Thyroid gland (tissue), 4 donors: ENCODE measurements around the gene PTPRN2. TPM values are rescaled to one million over a fixed set of nuclear protein-coding genes. Genes with fewer than 3 reads are reported as not detected.

ENCODE experiments used
- DNase-seq, 2 donors: peaks; one replicate each; pipeline ENCODE4 v3.0.0-alpha.2; 2019
- H3K27ac ChIP-seq, 3 donors: fragments of 200-600 bp; sonication (generic); 1 replicate in 2 of 3; 2 replicates in 1 of 3; pipeline ENCODE4 v1.5.1; 2016 to 2019; ENCODE audit warnings: mild to moderate bottlenecking in 1 of 3, moderate library complexity in 1 of 3
- H3K27me3 ChIP-seq: fragments of 200-600 bp; sonication (generic); one replicate; pipeline ENCODE4 v1.5.1; 2019
- H3K36me3 ChIP-seq, 2 donors: fragments of 200-600 bp; sonication (generic); one replicate each; pipeline ENCODE4 v1.5.1; 2016 to 2019
- H3K4me1 ChIP-seq, 2 donors: fragments of 200-600 bp; sonication (generic); one replicate each; pipeline ENCODE4 v1.5.1; 2017 to 2019
- H3K4me3 ChIP-seq, 3 donors: fragments of 200-600 bp; sonication (generic); replicated peaks in 1 of 3; 1 replicate in 2 of 3; 2 replicates in 1 of 3; pipeline ENCODE4 v1.5.1; 2016; ENCODE audit warnings: mild to moderate bottlenecking in 1 of 3
- H3K9me3 ChIP-seq: fragments of 200-600 bp; sonication (generic); one replicate; pipeline ENCODE4 v1.5.1; 2017
- POLR2A ChIP-seq, 2 donors: fragments of 450-650 bp; IDR thresholded peaks; one replicate each; pipeline ENCODE4 v1.6.1; 2017; ENCODE audit warnings: antibody characterized with exemption in 2 of 2, mild to moderate bottlenecking in 2 of 2, moderate library complexity in 1 of 2
- WGBS, 2 donors: methylation state at CpG; one replicate each; pipeline ENCODE4 v1.1.5; 2017; 5-methylcytosine and 5-hydroxymethylcytosine counted together
- intact Hi-C: fragments of 100-400 bp; cut with DNase I; formaldehyde crosslinking; loops from one replicate; pipeline ENCODE4 v1.15.1; 2023
- total RNA-seq, 4 donors: library from RNA; depleted of rRNA; stranded (reverse); fragments of >200 nt; gene quantifications; one replicate each; pipeline ENCODE4 v1.2.3, GENCODE V29; 2016
- TF ChIP-seq, protein P1 (sequence below), 6 experiments: fragments of 200-600 bp in 3 of 6; fragments of 450-650 bp in 3 of 6; sonication (generic) in 3 of 6; IDR thresholded peaks; one replicate each; pipeline ENCODE4 v1.5.1; 2016 to 2019; ENCODE audit warnings: antibody characterized with exemption in 6 of 6, mild to moderate bottlenecking in 2 of 6, inconsistent platforms in 1 of 6, moderate library complexity in 1 of 6

PTPRN2 gene
- total RNA-seq, 4 donors from 2014 or later = 4.2 to 9.9 (median 7.7) TPM

DNA sequence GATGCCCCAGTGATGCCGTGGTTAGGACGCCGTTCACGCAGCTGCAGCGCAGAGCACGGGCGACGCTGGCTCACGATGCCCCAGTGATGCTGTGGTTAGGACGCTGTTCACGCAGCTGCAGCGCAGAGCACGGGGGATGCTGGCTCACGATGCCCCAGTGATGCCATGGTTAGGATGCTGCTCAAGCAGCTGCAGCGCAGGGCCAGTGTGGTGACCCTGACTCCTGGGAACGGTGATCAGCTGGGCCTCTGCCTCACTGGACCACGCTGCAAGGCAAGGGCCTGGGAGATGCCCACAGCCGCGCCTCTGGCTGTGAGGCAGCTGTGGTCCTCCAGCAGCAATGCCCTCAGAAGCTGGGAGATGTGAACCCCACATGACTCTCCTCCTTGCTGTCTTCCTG is 970.2 kb downstream of the PTPRN2 start:
- Histone ChIP-seq H3K4me3 (no peak overlapping the region), H3K9me3 (no peaks in the 10 kb centered on the region), H3K36me3 (no peaks in the 10 kb centered on the region), H3K27me3 (no peaks in the 10 kb centered on the region), H3K27ac (no peak overlapping the region), H3K4me1 (peaks cover 6 to 19% of the 10 kb centered on the region in 2 donors)
- no peak for TF ChIP-seq POLR2A (IDR thresholded peaks at IDR 0.05)
- TF ChIP-seq, protein P1, sequence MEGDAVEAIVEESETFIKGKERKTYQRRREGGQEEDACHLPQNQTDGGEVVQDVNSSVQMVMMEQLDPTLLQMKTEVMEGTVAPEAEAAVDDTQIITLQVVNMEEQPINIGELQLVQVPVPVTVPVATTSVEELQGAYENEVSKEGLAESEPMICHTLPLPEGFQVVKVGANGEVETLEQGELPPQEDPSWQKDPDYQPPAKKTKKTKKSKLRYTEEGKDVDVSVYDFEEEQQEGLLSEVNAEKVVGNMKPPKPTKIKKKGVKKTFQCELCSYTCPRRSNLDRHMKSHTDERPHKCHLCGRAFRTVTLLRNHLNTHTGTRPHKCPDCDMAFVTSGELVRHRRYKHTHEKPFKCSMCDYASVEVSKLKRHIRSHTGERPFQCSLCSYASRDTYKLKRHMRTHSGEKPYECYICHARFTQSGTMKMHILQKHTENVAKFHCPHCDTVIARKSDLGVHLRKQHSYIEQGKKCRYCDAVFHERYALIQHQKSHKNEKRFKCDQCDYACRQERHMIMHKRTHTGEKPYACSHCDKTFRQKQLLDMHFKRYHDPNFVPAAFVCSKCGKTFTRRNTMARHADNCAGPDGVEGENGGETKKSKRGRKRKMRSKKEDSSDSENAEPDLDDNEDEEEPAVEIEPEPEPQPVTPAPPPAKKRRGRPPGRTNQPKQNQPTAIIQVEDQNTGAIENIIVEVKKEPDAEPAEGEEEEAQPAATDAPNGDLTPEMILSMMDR (IDR thresholded peaks at IDR 0.05) = no peak
- 92 to 94% methylated on average over 9 to 19 of the region's 19 CpGs for WGBS, 2 donors
- intact Hi-C loops = no loop called here
- no peak for DNase-seq

DNA sequence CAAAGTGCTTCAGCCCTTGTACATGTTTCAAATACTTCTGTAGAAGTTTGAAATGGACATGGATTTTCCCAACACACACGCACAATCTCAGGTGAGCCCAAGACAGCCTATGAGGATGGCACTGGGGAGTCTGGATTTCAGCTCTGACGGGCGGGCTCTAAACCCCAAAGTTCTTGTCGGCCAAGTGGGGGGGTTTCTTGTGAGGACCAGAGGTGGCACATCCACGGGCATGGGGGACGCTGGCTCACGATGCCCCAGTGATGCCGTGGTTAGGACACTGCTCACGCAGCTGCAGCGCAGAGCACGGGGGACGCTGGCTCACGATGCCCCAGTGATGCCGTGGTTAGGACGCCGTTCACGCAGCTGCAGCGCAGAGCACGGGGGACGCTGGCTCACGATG is 970.7 kb downstream of the PTPRN2 start:
- no peaks in the 10 kb centered on the region for H3K9me3 ChIP-seq
- H3K36me3 ChIP-seq = no peaks in the 10 kb centered on the region
- no peak for TF ChIP-seq POLR2A (IDR thresholded peaks at IDR 0.05)
- TF ChIP-seq, protein P1 (IDR thresholded peaks at IDR 0.05) = no peak
- DNase-seq = no peak
- H3K27me3 ChIP-seq = no peaks in the 10 kb centered on the region
- WGBS, 2 donors = 89 to 95% methylated on average over 7 to 19 of the region's 21 CpGs
- no peak overlapping the region for H3K4me3 ChIP-seq
- peaks cover 6 to 20% of the 10 kb centered on the region in 2 donors for H3K4me1 ChIP-seq
- no peak overlapping the region for H3K27ac ChIP-seq
- intact Hi-C loops = no loop called here

DNA sequence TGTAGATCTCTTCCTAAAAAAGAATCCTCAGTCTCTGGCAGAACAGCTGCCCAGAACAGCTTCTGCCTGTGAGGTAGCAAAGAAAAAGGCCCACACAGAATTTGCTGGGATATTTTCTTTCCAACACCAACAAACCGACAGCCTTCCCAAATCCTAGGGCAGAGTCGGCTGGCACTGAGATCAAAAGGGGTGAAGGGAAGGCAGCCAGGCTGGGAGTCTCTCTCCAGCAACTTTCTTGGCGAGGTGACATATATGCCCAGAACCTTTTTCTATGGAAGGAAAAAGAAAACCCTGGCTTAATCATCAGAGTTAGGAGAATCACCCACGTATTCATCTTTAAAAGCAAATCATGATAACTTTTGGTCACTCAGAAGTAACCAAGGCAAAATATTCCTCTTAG is 971.2 kb downstream of the PTPRN2 start:
- Histone ChIP-seq H3K4me1 (peaks cover 6 to 20% of the 10 kb centered on the region in 2 donors), H3K27me3 (no peaks in the 10 kb centered on the region), H3K36me3 (no peaks in the 10 kb centered on the region), H3K27ac (no peak overlapping the region), H3K9me3 (no peaks in the 10 kb centered on the region), H3K4me3 (no peak overlapping the region)
- no peak for TF ChIP-seq POLR2A (IDR thresholded peaks at IDR 0.05)
- TF ChIP-seq, protein P1 (IDR thresholded peaks at IDR 0.05) = no peak
- peak in 1 of 2 donors; percentile 15 for DNase-seq
- WGBS, 2 donors = 66 to 70% methylated on average over 4 of the region's 4 CpGs
- intact Hi-C loops = no loop called here

DNA sequence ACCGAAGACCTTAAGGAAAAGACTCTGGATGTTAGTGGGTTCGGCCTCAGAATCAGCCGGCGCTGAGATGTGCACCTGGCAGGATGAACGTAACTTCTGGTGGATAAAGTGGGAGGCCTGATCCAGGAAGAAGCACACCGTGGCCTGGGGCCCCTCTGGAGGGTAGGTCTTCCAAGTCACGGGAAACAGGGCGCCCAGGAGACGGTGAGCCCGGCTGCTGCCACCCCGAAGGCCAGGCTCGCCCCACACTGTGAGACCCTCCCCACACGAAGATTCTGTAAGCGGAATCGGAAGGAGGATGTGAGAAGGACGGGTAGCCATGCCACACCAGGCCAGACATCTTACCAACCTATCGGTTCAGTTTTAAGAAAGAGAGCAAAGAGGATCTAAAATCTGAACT is 971.8 kb downstream of the PTPRN2 start:
- intact Hi-C loops = no loop called here
- Histone ChIP-seq H3K4me1 (peaks cover 6 to 20% of the 10 kb centered on the region in 2 donors), H3K4me3 (no peak overlapping the region), H3K9me3 (no peaks in the 10 kb centered on the region), H3K27ac (no peak overlapping the region), H3K27me3 (no peaks in the 10 kb centered on the region), H3K36me3 (no peaks in the 10 kb centered on the region)
- WGBS, 2 donors = 95 to 97% methylated on average over 17 of the region's 17 CpGs
- DNase-seq = no peak
- TF ChIP-seq, protein P1 (IDR thresholded peaks at IDR 0.05) = no peak
- no peak for TF ChIP-seq POLR2A (IDR thresholded peaks at IDR 0.05)

DNA sequence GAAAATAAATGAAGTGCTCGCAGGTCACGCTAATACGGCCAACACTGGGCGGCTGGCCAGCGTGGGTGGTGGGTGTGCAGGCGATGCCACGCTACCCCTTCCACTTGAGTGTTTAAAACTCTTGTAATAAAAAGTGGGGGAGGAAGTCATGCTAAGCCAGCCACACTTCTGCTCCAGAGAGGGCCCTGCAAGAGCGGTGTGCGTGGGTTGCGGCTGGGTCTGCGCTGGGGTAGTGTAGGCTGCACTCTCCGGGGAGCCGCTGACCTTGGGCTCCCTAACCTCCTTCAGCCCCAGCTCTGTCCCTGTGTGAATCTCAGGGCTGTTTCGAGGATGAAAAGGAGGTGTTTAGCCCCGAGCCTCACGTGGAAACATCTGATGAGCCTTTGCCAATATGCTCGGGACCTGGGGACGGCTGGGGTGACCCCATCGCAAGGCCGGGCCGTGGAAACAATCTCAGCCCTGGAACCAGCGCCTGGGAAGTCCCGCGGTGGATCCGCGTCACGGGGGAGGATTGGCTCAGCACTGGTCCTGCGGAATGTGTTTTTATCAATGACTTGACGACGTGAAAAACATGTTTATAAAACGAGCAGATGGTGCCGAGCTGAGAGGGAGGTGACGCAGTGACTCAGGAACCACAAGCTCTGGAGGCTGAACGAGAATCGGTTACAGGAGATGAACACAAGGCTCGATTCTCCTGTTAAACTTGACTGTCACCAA is 972.4 kb downstream of the PTPRN2 start:
- H3K4me1 ChIP-seq = peaks cover 6 to 20% of the 10 kb centered on the region in 2 donors
- peak; percentile 79 to 91 for DNase-seq
- H3K27ac ChIP-seq = no peak overlapping the region
- intact Hi-C loops = no loop called here
- no peak for TF ChIP-seq POLR2A (IDR thresholded peaks at IDR 0.05)
- TF ChIP-seq, protein P1 (IDR thresholded peaks at IDR 0.05) = no peak
- H3K4me3 ChIP-seq = no peak overlapping the region
- WGBS, 2 donors = 65 to 68% methylated on average over 33 to 36 of the region's 36 CpGs
- no peaks in the 10 kb centered on the region for H3K36me3 ChIP-seq
- no peaks in the 10 kb centered on the region for H3K9me3 ChIP-seq
- no peaks in the 10 kb centered on the region for H3K27me3 ChIP-seq
